ENCODE data around the gene PTGIS.

DNA sequence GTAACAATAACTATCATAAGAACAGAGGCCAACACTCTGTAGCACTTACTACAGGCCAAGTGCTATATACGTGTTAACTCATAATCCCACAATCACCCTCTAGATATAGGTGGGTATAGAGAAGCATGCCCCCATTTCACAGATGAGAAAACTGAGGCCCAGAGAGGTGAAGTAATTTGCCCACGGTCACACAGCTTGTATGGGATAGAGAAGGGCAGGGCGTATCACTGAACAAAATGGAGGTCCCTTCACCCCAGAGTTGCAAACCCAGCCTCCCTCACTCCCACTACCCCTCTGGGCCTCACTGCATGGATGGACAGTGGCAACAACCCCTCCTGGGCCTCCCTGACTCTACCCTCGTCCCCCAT, 31.8 kb upstream of the PTGIS start:
- TF ChIP-seq, protein P1, sequence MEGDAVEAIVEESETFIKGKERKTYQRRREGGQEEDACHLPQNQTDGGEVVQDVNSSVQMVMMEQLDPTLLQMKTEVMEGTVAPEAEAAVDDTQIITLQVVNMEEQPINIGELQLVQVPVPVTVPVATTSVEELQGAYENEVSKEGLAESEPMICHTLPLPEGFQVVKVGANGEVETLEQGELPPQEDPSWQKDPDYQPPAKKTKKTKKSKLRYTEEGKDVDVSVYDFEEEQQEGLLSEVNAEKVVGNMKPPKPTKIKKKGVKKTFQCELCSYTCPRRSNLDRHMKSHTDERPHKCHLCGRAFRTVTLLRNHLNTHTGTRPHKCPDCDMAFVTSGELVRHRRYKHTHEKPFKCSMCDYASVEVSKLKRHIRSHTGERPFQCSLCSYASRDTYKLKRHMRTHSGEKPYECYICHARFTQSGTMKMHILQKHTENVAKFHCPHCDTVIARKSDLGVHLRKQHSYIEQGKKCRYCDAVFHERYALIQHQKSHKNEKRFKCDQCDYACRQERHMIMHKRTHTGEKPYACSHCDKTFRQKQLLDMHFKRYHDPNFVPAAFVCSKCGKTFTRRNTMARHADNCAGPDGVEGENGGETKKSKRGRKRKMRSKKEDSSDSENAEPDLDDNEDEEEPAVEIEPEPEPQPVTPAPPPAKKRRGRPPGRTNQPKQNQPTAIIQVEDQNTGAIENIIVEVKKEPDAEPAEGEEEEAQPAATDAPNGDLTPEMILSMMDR (conservative IDR thresholded peaks at IDR 0.05; ENCODE audit: low read length): no peak
- TF ChIP-seq EZH2phosphoT487 (IDR thresholded peaks at IDR 0.05; ENCODE audit: borderline replicate concordance, low read depth, low read length): no peak
